ENCODE measurements around the gene FAM171A1. TPM values are rescaled to one million over a fixed set of nuclear protein-coding genes. Genes with fewer than 3 reads are reported as not detected.

The FAM171A1 gene
- total and polyA plus RNA-seq, 2 experiments from 2014 or later, result 24.4 to 29.5 TPM

GRCh38 chr10:15197276-15197675 lies 173.8 kb downstream of the FAM171A1 start:
- no peaks in the 10 kb centered on the region for H3K9me2 ChIP-seq (replicated peaks; ENCODE audit: insufficient read depth)
- DNase-seq (ENCODE audit: low spot score), result no peak
- H3K4me3 ChIP-seq, result no peak overlapping the region
- no peaks in the 10 kb centered on the region for H3K9me3 ChIP-seq (ENCODE audit: low read depth)
- no peak overlapping the region for H2AFZ ChIP-seq
- no peaks in the 10 kb centered on the region for H4K20me1 ChIP-seq (ENCODE audit: insufficient read depth, poor library complexity, severe bottlenecking)
- H3K4me1 ChIP-seq (ENCODE audit: insufficient read depth), result peaks cover 8% of the 10 kb centered on the region
- WGBS (ENCODE audit: low lambda C conversion rate, missing lambda C conversion rate), result 80% methylated on average over 2 of the region's 2 CpGs
- TF ChIP-seq CTCF (IDR thresholded peaks at IDR 0.05; ENCODE audit: poor library complexity) (no peak), EZH2 (IDR thresholded peaks at IDR 0.05; ENCODE audit: borderline replicate concordance) (no peak), EZH2phosphoT487 (IDR thresholded peaks at IDR 0.05; ENCODE audit: low read depth, severe bottlenecking, unreplicated experiment) (no peak)
- H3K27me3 ChIP-seq, result no peaks in the 10 kb centered on the region
- no peaks in the 10 kb centered on the region for H3K36me3 ChIP-seq (replicated peaks; ENCODE audit: insufficient read depth, low read depth)
- no peak overlapping the region for H3K27ac ChIP-seq
- no peak overlapping the region for H3K4me2 ChIP-seq
- H3K79me2 ChIP-seq, result no peaks in the 10 kb centered on the region

GRCh38 chr10:15196021-15196834 lies 174.9 kb downstream of the FAM171A1 start:
- Histone ChIP-seq H3K4me1 (ENCODE audit: insufficient read depth) (peaks cover 3% of the 10 kb centered on the region), H3K9me2 (replicated peaks; ENCODE audit: insufficient read depth) (no peaks in the 10 kb centered on the region), H3K9me3 (ENCODE audit: low read depth) (no peaks in the 10 kb centered on the region), H3K36me3 (replicated peaks; ENCODE audit: insufficient read depth, low read depth) (no peaks in the 10 kb centered on the region), H3K79me2 (no peaks in the 10 kb centered on the region), H3K4me3 (no peak overlapping the region), H3K4me2 (no peak overlapping the region), H3K27ac (no peak overlapping the region), H3K27me3 (no peaks in the 10 kb centered on the region), H4K20me1 (ENCODE audit: insufficient read depth, poor library complexity, severe bottlenecking) (no peaks in the 10 kb centered on the region), H2AFZ (no peak overlapping the region)
- 73% methylated on average over 12 of the region's 12 CpGs for WGBS (ENCODE audit: low lambda C conversion rate, missing lambda C conversion rate)
- no peak for DNase-seq (ENCODE audit: low spot score)
- TF ChIP-seq EZH2 (IDR thresholded peaks at IDR 0.05; ENCODE audit: borderline replicate concordance), result no peak
- TF ChIP-seq CTCF (IDR thresholded peaks at IDR 0.05; ENCODE audit: poor library complexity), result no peak

GRCh38 chr10:15189133-15189885 lies 181.8 kb downstream of the FAM171A1 start:
- 93% methylated on average over 11 of the region's 11 CpGs for WGBS (ENCODE audit: low lambda C conversion rate, missing lambda C conversion rate)
- Histone ChIP-seq H3K79me2 (no peaks in the 10 kb centered on the region), H3K9me3 (ENCODE audit: low read depth) (no peaks in the 10 kb centered on the region), H3K36me3 (replicated peaks; ENCODE audit: insufficient read depth, low read depth) (no peaks in the 10 kb centered on the region), H3K27me3 (no peaks in the 10 kb centered on the region), H4K20me1 (ENCODE audit: insufficient read depth, poor library complexity, severe bottlenecking) (no peaks in the 10 kb centered on the region), H3K4me1 (ENCODE audit: insufficient read depth) (no peaks in the 10 kb centered on the region), H3K4me3 (no peak overlapping the region), H3K4me2 (no peak overlapping the region), H3K9me2 (replicated peaks; ENCODE audit: insufficient read depth) (no peaks in the 10 kb centered on the region), H3K27ac (no peak overlapping the region), H2AFZ (no peak overlapping the region)
- TF ChIP-seq EZH2phosphoT487 (IDR thresholded peaks at IDR 0.05; ENCODE audit: low read depth, severe bottlenecking, unreplicated experiment) (no peak), EZH2 (IDR thresholded peaks at IDR 0.05; ENCODE audit: borderline replicate concordance) (no peak), CTCF (IDR thresholded peaks at IDR 0.05; ENCODE audit: poor library complexity) (no peak)
- DNase-seq (ENCODE audit: low spot score), result no peak
